Motor neuron (in vitro differentiated cells): ENCODE measurements around the gene DDX1. TPM values are rescaled to one million over a fixed set of nuclear protein-coding genes. Genes with fewer than 3 reads are reported as not detected.

Experiments used
- ATAC-seq, 8 experiments: fragments of 200-7000 bp; cut with Tn5 transposase; replicated peaks in 6 of 8; 2 replicates each; pipeline ENCODE4 v1.8.0; 2021; ENCODE audit warnings: mild to moderate bottlenecking in 8 of 8, moderate library complexity in 8 of 8
- H3K27ac ChIP-seq, 2 donors: fragments of 250-450 bp; sonication (Bioruptor Pico); 2 replicates each; pipeline ENCODE4 v1.9.0; 2021; ENCODE audit warnings: antibody characterized with exemption in 2 of 2, mild to moderate bottlenecking in 2 of 2, moderate library complexity in 1 of 2
- H3K4me1 ChIP-seq, 2 donors: fragments of 250-450 bp; sonication (Bioruptor Pico); replicated peaks in 1 of 2; 2 replicates each; pipeline ENCODE4 v1.6.1; 2021; ENCODE audit warnings: antibody characterized with exemption in 2 of 2, mild to moderate bottlenecking in 2 of 2, moderate library complexity in 1 of 2
- H3K4me3 ChIP-seq, 5 donors: fragments of 250-450 bp; sonication (Bioruptor Pico); 2 replicates each; pipeline ENCODE4 v1.9.0; 2021; ENCODE audit warnings: antibody characterized with exemption in 5 of 5, mild to moderate bottlenecking in 5 of 5, moderate library complexity in 4 of 5
- WGBS, 10 experiments: fragments of 450-650 bp; shearing (Covaris generic); methylation state at CpG; one replicate each; pipeline ENCODE4 v1.0.0; 2022; 5-methylcytosine and 5-hydroxymethylcytosine counted together
- in situ Hi-C, 9 experiments: fragments of 400-800 bp; cut with MboI; loops; one replicate each; pipeline ENCODE4 v1.15.0; 2021; ENCODE audit warnings: low sequenced_read_pairs in 9 of 9, low pct_unique_long_range_greater_than_20kb in 2 of 9; ENCODE audit not compliant: unreplicated experiment in 9 of 9
- total RNA-seq, 8 experiments: library from RNA; unstranded; fragments of 300-600 nt; gene quantifications; 2 replicates each; pipeline versions ENCODE4 v1.2.3 to v1.2.4, GENCODE V29; 2022

The DDX1 gene
- total RNA-seq, 8 experiments from 2014 or later: 64.3 to 139 (median 88.9) TPM

GRCh38 chr2:15566912-15567311 is 24.8 kb upstream of the DDX1 start:
- H3K4me3 ChIP-seq: no peak overlapping the region
- peak in 3 of 8 experiments; percentile 55 to 76 (median 65) for ATAC-seq
- H3K27ac ChIP-seq: no peak overlapping the region
- 14 to 100% (median 88%) methylated on average over 1 to 6 of the region's 6 CpGs; no CpG with 5 or more reads in 2 of the 10 experiments for WGBS, 10 experiments
- peaks cover 0 to 21% of the 10 kb centered on the region in 2 donors for H3K4me1 ChIP-seq
- in situ Hi-C loops: no loop called here

GRCh38 chr2:15568874-15569273 is 22.8 kb upstream of the DDX1 start:
- H3K27ac ChIP-seq: no peak overlapping the region
- in situ Hi-C loops: no loop called here
- H3K4me3 ChIP-seq: no peak overlapping the region
- 96 to 100% (median 100%) methylated on average over 3 to 10 of the region's 12 CpGs; no CpG with 5 or more reads in 5 of the 10 experiments for WGBS, 10 experiments
- H3K4me1 ChIP-seq: peaks cover 0 to 6% of the 10 kb centered on the region in 2 donors
- no peak for ATAC-seq

- Histone ChIP-seq H3K4me3 (no peak overlapping the region), H3K4me1 (peaks cover 0 to 6% of the 10 kb centered on the region in 2 donors), H3K27ac (no peak overlapping the region)
- ATAC-seq: peak in 1 of 8 experiments; percentile 75
- WGBS, 10 experiments: 0 to 100% (median 40%) methylated on average over 1 to 5 of the region's 5 CpGs; no CpG with 5 or more reads in 2 of the 10 experiments
- in situ Hi-C loops: no loop called here
These were observed 21.6 kb upstream of the DDX1 start for GRCh38 chr2:15570104-15570503.

GRCh38 chr2:15571729-15572128 is 19.9 kb upstream of the DDX1 start:
- H3K4me3 ChIP-seq: no peak overlapping the region
- in situ Hi-C loops: no loop called here
- peaks cover 0 to 6% of the 10 kb centered on the region in 2 donors for H3K4me1 ChIP-seq
- H3K27ac ChIP-seq: no peak overlapping the region
- WGBS, 10 experiments: 67 to 97% (median 77%) methylated on average over 2 to 3 of the region's 3 CpGs; no CpG with 5 or more reads in 1 of the 10 experiments
- no peak for ATAC-seq

- Histone ChIP-seq H3K27ac (no peak overlapping the region), H3K4me3 (no peak overlapping the region), H3K4me1 (peaks cover 4 to 7% of the 10 kb centered on the region in 2 donors)
- 20 to 100% (median 40%) methylated on average over 1 to 6 of the region's 7 CpGs for WGBS, 10 experiments
- in situ Hi-C loops: loop anchor here in 3 of 9 experiments (25.0 kb wide), 4 partner anchors 215 to 1165 kb away; partner anchors contain the start of gene LRATD1 (in 2 of the 3)
- ATAC-seq: peak; percentile 87 to 100 (median 99)
These were observed 14.5 kb upstream of the DDX1 start for GRCh38 chr2:15577071-15577735.

GRCh38 chr2:15579641-15580040 is 12.0 kb upstream of the DDX1 start:
- Histone ChIP-seq H3K4me1 (peaks cover 4 to 26% of the 10 kb centered on the region in 2 donors), H3K4me3 (no peak overlapping the region), H3K27ac (no peak overlapping the region)
- no peak for ATAC-seq
- 0 to 83% (median 55%) methylated on average over 1 of the region's 1 CpG; no CpG with 5 or more reads in 6 of the 10 experiments for WGBS, 10 experiments
- in situ Hi-C loops: loop anchor here in 3 of 9 experiments (25.0 kb wide), 4 partner anchors 217 to 1167 kb away; partner anchors contain the start of gene LRATD1 (in 2 of the 3)

GRCh38 chr2:15580451-15580850 is 11.2 kb upstream of the DDX1 start:
- Histone ChIP-seq H3K4me3 (no peak overlapping the region), H3K4me1 (peaks cover 4 to 26% of the 10 kb centered on the region in 2 donors), H3K27ac (no peak overlapping the region)
- no peak for ATAC-seq
- 80 to 100% (median 100%) methylated on average over 1 to 2 of the region's 2 CpGs; no CpG with 5 or more reads in 3 of the 10 experiments for WGBS, 10 experiments
- in situ Hi-C loops: loop anchor here in 3 of 9 experiments (25.0 kb wide), 4 partner anchors 218 to 1168 kb away; partner anchors contain the start of gene LRATD1 (in 2 of the 3)

GRCh38 chr2:15582710-15583357 is 8.8 kb upstream of the DDX1 start:
- Histone ChIP-seq H3K4me1 (peaks cover 4 to 26% of the 10 kb centered on the region in 2 donors), H3K4me3 (peak overlapping the region in 1 of 5 donors; percentile 8), H3K27ac (peak overlapping the region; percentile 72 to 90)
- 4 to 83% (median 49%) methylated on average over 1 to 12 of the region's 15 CpGs; no CpG with 5 or more reads in 2 of the 10 experiments for WGBS, 10 experiments
- peak in 7 of 8 experiments; percentile 68 to 93 (median 91) for ATAC-seq
- in situ Hi-C loops: loop anchor here in 3 of 9 experiments (25.0 kb wide), 4 partner anchors 221 to 1171 kb away; partner anchors contain the start of gene LRATD1 (in 2 of the 3)

GRCh38 chr2:15583826-15584225 is 7.8 kb upstream of the DDX1 start:
- in situ Hi-C loops: loop anchor here in 3 of 9 experiments (25.0 kb wide), 4 partner anchors 222 to 1172 kb away; partner anchors contain the start of gene LRATD1 (in 2 of the 3)
- 57 to 100% (median 80%) methylated on average over 1 of the region's 1 CpG; no CpG with 5 or more reads in 5 of the 10 experiments for WGBS, 10 experiments
- H3K27ac ChIP-seq: peak overlapping the region in 1 of 2 donors; percentile 75
- peaks cover 4 to 26% of the 10 kb centered on the region in 2 donors for H3K4me1 ChIP-seq
- ATAC-seq: peak in 1 of 8 experiments; percentile 18
- H3K4me3 ChIP-seq: no peak overlapping the region

- Histone ChIP-seq H3K4me1 (peaks cover 3 to 26% of the 10 kb centered on the region in 2 donors), H3K27ac (no peak overlapping the region), H3K4me3 (no peak overlapping the region)
- in situ Hi-C loops: loop anchor here in 3 of 9 experiments (25.0 kb wide), 4 partner anchors 222 to 1172 kb away; partner anchors contain the start of gene LRATD1 (in 2 of the 3)
- no peak for ATAC-seq
These were observed 7.4 kb upstream of the DDX1 start for GRCh38 chr2:15584316-15584715.

- Histone ChIP-seq H3K27ac (no peak overlapping the region), H3K4me3 (no peak overlapping the region), H3K4me1 (peaks cover 0 to 26% of the 10 kb centered on the region in 2 donors)
- WGBS, 10 experiments: 32 to 100% (median 100%) methylated on average over 1 to 2 of the region's 2 CpGs; no CpG with 5 or more reads in 5 of the 10 experiments
- in situ Hi-C loops: loop anchor here in 3 of 9 experiments (25.0 kb wide), 4 partner anchors 223 to 1173 kb away; partner anchors contain the start of gene LRATD1 (in 2 of the 3)
- peak in 3 of 8 experiments; percentile 15 to 68 (median 66) for ATAC-seq
These were observed 6.8 kb upstream of the DDX1 start for GRCh38 chr2:15584767-15585469.

- Histone ChIP-seq H3K27ac (no peak overlapping the region), H3K4me1 (peaks cover 3 to 16% of the 10 kb centered on the region in 2 donors), H3K4me3 (no peak overlapping the region)
- in situ Hi-C loops: loop anchor here in 3 of 9 experiments (25.0 kb wide), 4 partner anchors 226 to 1176 kb away; partner anchors contain the start of gene LRATD1 (in 2 of the 3)
- 20 to 51% (median 37%) methylated on average over 1 to 4 of the region's 4 CpGs; no CpG with 5 or more reads in 7 of the 10 experiments for WGBS, 10 experiments
- no peak for ATAC-seq
These were observed 3.2 kb upstream of the DDX1 start for GRCh38 chr2:15588329-15588919.
